Measurements from ENCODE around the gene PPP2R2B.

Gene PPP2R2B

GRCh38 chr5:146893991-146894390, 15.4 kb upstream of the PPP2R2B start:
- no peak overlapping the region for H3K9ac ChIP-seq (ENCODE audit: low read length)
- no peaks in the 10 kb centered on the region for H4K20me1 ChIP-seq (ENCODE audit: insufficient read depth, low read length)

GRCh38 chr5:146892231-146892630, 13.7 kb upstream of the PPP2R2B start:
- no peaks in the 10 kb centered on the region for H3K27me3 ChIP-seq (replicated peaks; ENCODE audit: insufficient read depth, low read length)
- no peak overlapping the region for H3K27ac ChIP-seq (ENCODE audit: low read length)
- no peak overlapping the region for H3K4me2 ChIP-seq (ENCODE audit: low read depth, low read length)
- H2AFZ ChIP-seq (ENCODE audit: low read length), result no peak overlapping the region
- H3K9ac ChIP-seq (ENCODE audit: low read length), result no peak overlapping the region
- H3K4me1 ChIP-seq (ENCODE audit: low read length), result 0 out of 2 replicates have a peak, but pooled peaks cover 3% of the 10 kb centered on the region
- TF ChIP-seq EZH2 (optimal IDR thresholded peaks at IDR 0.05; ENCODE audit: low read depth, low read length) (no peak), EZH2phosphoT487 (IDR thresholded peaks at IDR 0.05; ENCODE audit: low read length) (no peak), CTCF (IDR thresholded peaks at IDR 0.05; ENCODE audit: low read length) (no peak)
- H3F3A ChIP-seq (ENCODE audit: insufficient read depth, low read length), result no peaks in the 10 kb centered on the region
- H4K20me1 ChIP-seq (ENCODE audit: insufficient read depth, low read length), result no peaks in the 10 kb centered on the region
- no peaks in the 10 kb centered on the region for H3K9me2 ChIP-seq (replicated peaks; ENCODE audit: insufficient read depth, low read length)
- no peak for DNase-seq
- no peaks in the 10 kb centered on the region for H3K79me2 ChIP-seq (ENCODE audit: low read length)
- no peak overlapping the region for H3K4me3 ChIP-seq (ENCODE audit: low read length)
- H3K36me3 ChIP-seq (replicated peaks; ENCODE audit: insufficient read depth, low read length), result no peaks in the 10 kb centered on the region
- H3K9me3 ChIP-seq (replicated peaks; ENCODE audit: insufficient read depth, low read length), result no peaks in the 10 kb centered on the region

More at GRCh38 chr5:146893991-146894390, 15.4 kb upstream of the PPP2R2B start:
- no peaks in the 10 kb centered on the region for H3K27me3 ChIP-seq (replicated peaks; ENCODE audit: insufficient read depth, low read length)
- no peak for DNase-seq
- H3K27ac ChIP-seq (ENCODE audit: low read length), result no peak overlapping the region
- no peak overlapping the region for H3K4me3 ChIP-seq (ENCODE audit: low read length)
- TF ChIP-seq CTCF (IDR thresholded peaks at IDR 0.05; ENCODE audit: low read length), result no peak
- TF ChIP-seq EZH2phosphoT487 (IDR thresholded peaks at IDR 0.05; ENCODE audit: low read length), result no peak
- TF ChIP-seq EZH2 (optimal IDR thresholded peaks at IDR 0.05; ENCODE audit: low read depth, low read length), result no peak
- H3F3A ChIP-seq (ENCODE audit: insufficient read depth, low read length), result no peaks in the 10 kb centered on the region
- no peaks in the 10 kb centered on the region for H3K9me2 ChIP-seq (replicated peaks; ENCODE audit: insufficient read depth, low read length)
- no peak overlapping the region for H3K4me2 ChIP-seq (ENCODE audit: low read depth, low read length)
- H3K4me1 ChIP-seq (ENCODE audit: low read length), result 0 out of 2 replicates have a peak, but pooled peaks cover 3% of the 10 kb centered on the region
- H3K79me2 ChIP-seq (ENCODE audit: low read length), result no peaks in the 10 kb centered on the region
- H3K36me3 ChIP-seq (replicated peaks; ENCODE audit: insufficient read depth, low read length), result no peaks in the 10 kb centered on the region
- no peaks in the 10 kb centered on the region for H3K9me3 ChIP-seq (replicated peaks; ENCODE audit: insufficient read depth, low read length)
- H2AFZ ChIP-seq (ENCODE audit: low read length), result no peak overlapping the region

- no peaks in the 10 kb centered on the region for H3K36me3 ChIP-seq (replicated peaks; ENCODE audit: insufficient read depth, low read length)
- H2AFZ ChIP-seq (ENCODE audit: low read length), result no peak overlapping the region
- no peak overlapping the region for H3K9ac ChIP-seq (ENCODE audit: low read length)
- H3F3A ChIP-seq (ENCODE audit: insufficient read depth, low read length), result no peaks in the 10 kb centered on the region
- H3K79me2 ChIP-seq (ENCODE audit: low read length), result no peaks in the 10 kb centered on the region
- H3K27me3 ChIP-seq (replicated peaks; ENCODE audit: insufficient read depth, low read length), result no peaks in the 10 kb centered on the region
- no peaks in the 10 kb centered on the region for H3K9me2 ChIP-seq (replicated peaks; ENCODE audit: insufficient read depth, low read length)
- no peak for DNase-seq
- no peak overlapping the region for H3K4me3 ChIP-seq (ENCODE audit: low read length)
- H3K4me1 ChIP-seq (ENCODE audit: low read length), result 0 out of 2 replicates have a peak, but pooled peaks cover 3% of the 10 kb centered on the region
- TF ChIP-seq EZH2 (optimal IDR thresholded peaks at IDR 0.05; ENCODE audit: low read depth, low read length) (no peak), CTCF (IDR thresholded peaks at IDR 0.05; ENCODE audit: low read length) (no peak), EZH2phosphoT487 (IDR thresholded peaks at IDR 0.05; ENCODE audit: low read length) (no peak)
- H3K9me3 ChIP-seq (replicated peaks; ENCODE audit: insufficient read depth, low read length), result no peaks in the 10 kb centered on the region
- H3K27ac ChIP-seq (ENCODE audit: low read length), result no peak overlapping the region
- H3K4me2 ChIP-seq (ENCODE audit: low read depth, low read length), result no peak overlapping the region
- no peaks in the 10 kb centered on the region for H4K20me1 ChIP-seq (ENCODE audit: insufficient read depth, low read length)
Observed at GRCh38 chr5:146891511-146891910, 13.0 kb upstream of the PPP2R2B start.
